GM18951 (cell line): Measurements from ENCODE around the gene NKAIN2.

Source experiments
- POLR2A ChIP-seq: IDR thresholded peaks from 4 replicates; pipeline ENCODE4 v1.6.1; 2011; ENCODE audit warnings: mild to moderate bottlenecking; ENCODE audit not compliant: insufficient read length, insufficient read depth; ENCODE audit errors: extremely low read depth
- in situ Hi-C: fragments of 300-500 bp; cut with MboI; formaldehyde crosslinking; loops from one replicate; pipeline ENCODE4 v1.12.0; 2022; ENCODE audit warnings: low sequenced_read_pairs, mixed read lengths, inconsistent platforms; ENCODE audit not compliant: unreplicated experiment

Gene NKAIN2

DNA sequence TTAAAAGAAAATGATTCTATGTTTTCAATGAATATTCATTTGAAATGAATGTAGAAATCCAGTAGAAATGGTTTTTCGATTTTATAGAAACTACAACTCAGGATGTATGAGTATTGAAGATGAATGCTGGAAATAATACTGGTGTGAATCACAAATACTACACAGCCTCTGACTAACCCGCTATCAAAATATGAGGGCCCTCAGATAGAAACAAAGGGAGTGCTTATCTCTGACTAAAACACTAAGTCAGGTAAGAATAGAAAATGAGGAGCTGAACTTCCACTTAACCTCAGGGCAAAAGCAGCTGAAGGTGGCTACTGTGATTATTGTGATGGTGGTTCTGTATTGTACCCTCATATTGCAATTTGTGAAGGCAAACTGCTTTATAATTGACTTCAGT, 937.7 kb downstream of the NKAIN2 start:
- no peak for TF ChIP-seq POLR2A
- in situ Hi-C loops = no loop called here

DNA sequence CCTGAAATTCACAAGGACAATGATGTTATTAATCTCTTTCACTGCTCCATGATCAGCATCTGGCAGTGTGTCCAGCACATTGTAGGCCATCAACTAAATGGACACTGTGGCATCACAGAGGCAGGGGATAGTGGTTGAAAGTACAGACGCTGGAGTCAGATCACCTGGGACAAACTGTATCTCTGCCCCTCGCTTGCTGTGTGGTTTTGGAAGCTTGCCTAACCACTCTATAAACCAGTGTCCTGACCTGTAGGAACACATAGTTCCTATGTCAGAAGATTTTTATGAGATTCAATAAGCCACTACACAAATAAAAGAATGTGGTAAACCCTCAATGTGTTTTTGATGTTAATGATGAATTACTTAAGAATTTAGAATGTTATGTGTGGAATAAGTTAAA, 939.3 kb downstream of the NKAIN2 start:
- in situ Hi-C loops = no loop called here
- TF ChIP-seq POLR2A = no peak

DNA sequence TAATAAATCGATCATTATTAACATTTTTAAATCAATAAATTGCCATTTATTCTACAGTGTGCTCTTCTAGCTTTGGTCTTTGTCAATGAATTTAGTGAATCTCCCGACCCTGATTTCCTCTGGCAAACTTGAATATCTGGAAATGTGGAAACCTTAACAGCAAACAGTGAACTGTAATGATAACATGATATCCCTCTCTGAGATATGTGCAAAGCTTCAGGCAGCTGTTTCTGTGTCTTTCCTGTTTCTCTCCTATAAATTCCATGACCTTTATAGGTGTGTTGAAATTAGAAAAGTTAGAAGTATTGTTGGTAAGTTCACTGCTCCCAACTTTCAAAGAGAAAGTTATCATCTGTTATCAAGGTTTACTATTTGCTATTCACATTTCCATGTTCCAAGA, 939.8 kb downstream of the NKAIN2 start:
- in situ Hi-C loops = no loop called here
- no peak for TF ChIP-seq POLR2A

DNA sequence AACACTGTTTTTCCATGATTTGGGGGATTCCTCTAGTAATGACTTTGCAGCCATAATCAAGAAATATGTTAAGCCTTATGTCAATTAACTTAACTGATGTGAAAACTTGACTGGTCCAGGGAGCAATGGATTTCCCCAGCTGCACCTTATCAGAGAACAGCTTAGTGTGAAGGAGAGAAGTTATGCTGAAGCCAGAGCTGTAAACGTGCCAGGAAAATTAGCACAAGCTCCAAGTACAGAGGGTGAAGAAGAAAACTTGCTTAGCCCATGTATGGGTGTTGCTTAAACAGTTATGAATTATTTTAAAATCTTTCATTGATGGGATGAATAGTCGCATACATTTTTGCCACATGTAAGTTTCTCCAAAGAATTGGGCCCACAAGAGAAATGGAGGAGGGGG, 943.7 kb downstream of the NKAIN2 start:
- TF ChIP-seq POLR2A = no peak
- in situ Hi-C loops = no loop called here

DNA sequence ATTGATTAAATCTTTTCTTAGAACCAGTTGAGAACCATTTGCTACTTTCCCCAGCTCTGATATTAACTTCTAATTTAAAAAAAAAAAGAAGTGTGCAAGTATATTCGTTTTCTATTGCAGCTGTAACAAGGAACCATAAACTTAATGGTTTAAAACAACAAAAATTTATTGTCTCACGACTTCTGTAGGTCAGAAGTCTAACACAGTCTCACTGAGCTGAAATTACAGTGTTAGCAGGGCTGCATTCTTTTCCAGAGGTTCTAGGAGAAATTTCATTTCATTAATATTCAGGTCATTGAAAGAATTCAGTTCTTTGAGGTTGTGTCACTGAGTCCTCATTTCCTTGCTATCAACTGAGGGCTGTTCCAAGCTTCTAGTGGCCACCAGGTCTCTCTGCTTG, 945.1 kb downstream of the NKAIN2 start:
- TF ChIP-seq POLR2A = no peak
- in situ Hi-C loops = no loop called here

DNA sequence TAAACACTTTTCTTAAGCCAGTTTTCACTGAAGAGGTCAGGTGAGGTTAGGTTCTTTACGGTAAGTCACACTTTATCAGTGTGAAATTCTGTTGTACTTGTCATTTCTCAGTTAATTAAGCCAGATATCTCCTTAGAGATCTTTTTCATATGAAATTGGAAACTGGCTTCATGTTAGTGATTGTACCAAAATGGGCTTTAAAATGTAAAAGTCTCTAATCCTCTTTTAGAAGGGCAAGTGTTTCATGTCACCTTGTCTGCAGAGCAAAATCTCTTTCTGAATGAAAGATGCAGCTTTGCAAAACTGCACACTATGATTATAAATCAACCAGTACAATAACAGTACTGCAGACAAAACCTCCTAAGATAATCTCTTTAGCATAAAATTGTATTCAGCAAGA, 949.3 kb downstream of the NKAIN2 start:
- in situ Hi-C loops = loop anchor here (25.0 kb wide), 1 partner anchor 941 kb away; the partner anchor contains the start of gene NKAIN2
- TF ChIP-seq POLR2A = no peak

DNA sequence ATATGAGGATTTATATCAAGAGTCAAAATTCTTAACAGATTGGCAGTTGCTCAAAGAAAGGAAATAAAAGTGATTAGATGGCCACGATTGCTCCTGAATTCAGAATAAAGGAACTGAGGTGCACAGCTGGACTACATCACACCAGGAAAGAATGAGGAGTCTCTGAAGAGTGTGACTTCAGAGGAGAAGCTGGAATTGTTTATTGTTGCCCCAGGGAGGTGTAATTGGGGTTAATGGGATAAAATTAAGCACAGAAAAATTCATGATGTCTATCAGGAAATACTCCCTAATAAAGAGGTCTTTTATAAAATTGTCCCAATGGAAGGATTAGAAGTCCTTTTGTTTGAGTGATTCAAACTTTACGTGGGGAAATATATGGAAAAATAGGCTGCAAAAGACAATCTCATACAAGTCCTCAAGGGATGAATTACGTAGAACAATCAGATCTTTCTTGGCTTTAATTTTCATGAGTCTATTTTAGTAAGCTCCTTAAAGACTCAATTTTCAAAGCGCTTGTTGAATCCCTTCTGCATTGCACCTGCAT, 950.0 kb downstream of the NKAIN2 start:
- no peak for TF ChIP-seq POLR2A
- in situ Hi-C loops = loop anchor here (25.0 kb wide), 1 partner anchor 941 kb away; the partner anchor contains the start of gene NKAIN2

DNA sequence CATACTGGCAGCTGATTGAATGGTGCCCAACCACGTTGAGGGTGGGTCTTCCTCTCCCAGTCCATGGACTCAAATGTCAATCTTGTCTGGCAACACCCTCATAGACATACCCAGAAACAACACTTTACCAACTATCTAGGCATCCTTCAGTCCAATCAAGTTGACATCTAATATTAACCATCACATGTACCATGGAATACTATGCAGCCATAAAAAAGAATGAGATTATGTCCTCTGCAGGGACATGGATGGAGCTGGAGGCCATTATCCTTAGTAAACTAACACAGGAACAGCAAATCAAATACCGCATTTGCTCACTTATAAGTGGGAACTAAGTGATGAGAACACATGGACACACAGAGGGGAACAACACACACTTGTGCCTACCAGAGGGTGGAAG, 951.7 kb downstream of the NKAIN2 start:
- in situ Hi-C loops = loop anchor here (25.0 kb wide), 1 partner anchor 943 kb away; the partner anchor contains the start of gene NKAIN2
- no peak for TF ChIP-seq POLR2A

DNA sequence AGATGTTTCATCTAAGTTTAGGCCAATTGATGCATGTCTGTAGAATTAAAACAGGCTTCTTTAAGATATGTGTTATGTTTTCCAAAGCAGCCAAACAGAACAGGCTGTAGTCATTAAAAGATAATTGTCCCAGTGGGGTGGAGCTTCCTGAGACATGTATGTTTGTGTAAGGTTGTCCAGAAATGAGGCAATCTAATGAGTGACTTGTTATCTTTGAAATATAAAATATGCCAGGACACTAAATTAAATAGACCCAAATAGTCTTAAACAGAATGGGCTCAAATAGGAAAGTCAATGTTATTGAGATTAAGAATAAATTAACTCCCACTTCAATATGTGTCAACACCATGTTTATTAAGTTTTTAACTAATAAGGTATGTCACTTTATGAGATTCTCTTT, 953.9 kb downstream of the NKAIN2 start:
- in situ Hi-C loops = loop anchor here (25.0 kb wide), 1 partner anchor 945 kb away; the partner anchor contains the start of gene NKAIN2
- TF ChIP-seq POLR2A = no peak

DNA sequence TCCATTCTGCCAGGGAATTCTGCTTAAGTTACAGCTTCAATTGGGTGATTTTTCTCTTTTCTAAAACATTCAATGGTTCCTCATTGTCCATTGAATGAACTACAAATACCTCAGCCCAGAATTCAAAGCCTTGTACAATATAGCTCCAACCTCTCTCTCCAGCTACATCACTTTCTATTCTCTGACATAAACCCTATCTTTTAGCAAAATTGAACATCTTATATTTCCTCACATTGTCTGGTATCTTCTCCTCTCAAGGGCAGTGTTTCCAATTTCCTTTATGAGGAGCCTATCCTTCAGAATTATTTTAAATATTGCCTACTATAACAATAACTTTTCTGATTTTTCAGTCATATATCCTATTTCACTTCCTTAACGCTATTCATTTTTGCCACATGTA, 955.0 kb downstream of the NKAIN2 start:
- TF ChIP-seq POLR2A = no peak
- in situ Hi-C loops = loop anchor here (25.0 kb wide), 1 partner anchor 946 kb away; the partner anchor contains the start of gene NKAIN2

DNA sequence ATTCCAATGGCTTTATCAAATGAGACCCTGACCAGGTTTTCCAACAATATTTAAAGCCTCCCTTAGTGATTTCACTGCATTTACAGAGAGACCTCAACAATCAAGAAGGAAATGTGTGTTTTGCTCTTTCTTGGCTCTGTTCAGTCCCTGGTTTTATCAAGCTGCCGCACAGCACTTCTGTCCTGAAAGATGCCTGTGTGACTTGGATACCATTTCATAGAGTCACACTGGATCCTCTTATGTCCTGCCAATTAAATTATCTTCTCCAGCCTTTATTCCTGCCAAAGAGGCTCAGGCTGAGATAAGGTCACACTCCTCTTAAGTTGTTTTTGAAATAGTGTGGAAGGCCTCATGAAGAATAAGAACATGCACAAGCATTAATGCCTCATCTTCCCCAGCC, 961.6 kb downstream of the NKAIN2 start:
- in situ Hi-C loops = loop anchor here (25.0 kb wide), 1 partner anchor 953 kb away; the partner anchor contains the start of gene NKAIN2
- TF ChIP-seq POLR2A = no peak

DNA sequence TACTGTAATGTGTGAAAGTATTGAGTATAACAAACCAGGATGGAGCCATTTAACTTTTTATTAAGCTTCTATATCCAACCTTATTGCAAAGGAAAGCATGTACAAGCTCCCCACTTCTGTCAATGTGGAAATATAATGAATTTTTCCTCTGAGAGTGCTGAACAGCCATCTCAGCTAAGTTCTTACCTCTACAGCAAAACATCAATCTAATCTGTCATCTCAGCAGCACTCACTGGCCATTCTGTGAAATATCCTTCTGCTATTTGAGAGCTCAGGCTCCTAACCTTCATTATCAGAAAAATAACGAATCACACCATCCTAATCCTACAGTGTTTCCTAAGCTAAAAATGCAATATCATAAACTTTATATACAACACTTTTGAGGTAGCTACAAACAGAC, 964.6 kb downstream of the NKAIN2 start:
- no peak for TF ChIP-seq POLR2A
- in situ Hi-C loops = loop anchor here (25.0 kb wide), 1 partner anchor 956 kb away; the partner anchor contains the start of gene NKAIN2

DNA sequence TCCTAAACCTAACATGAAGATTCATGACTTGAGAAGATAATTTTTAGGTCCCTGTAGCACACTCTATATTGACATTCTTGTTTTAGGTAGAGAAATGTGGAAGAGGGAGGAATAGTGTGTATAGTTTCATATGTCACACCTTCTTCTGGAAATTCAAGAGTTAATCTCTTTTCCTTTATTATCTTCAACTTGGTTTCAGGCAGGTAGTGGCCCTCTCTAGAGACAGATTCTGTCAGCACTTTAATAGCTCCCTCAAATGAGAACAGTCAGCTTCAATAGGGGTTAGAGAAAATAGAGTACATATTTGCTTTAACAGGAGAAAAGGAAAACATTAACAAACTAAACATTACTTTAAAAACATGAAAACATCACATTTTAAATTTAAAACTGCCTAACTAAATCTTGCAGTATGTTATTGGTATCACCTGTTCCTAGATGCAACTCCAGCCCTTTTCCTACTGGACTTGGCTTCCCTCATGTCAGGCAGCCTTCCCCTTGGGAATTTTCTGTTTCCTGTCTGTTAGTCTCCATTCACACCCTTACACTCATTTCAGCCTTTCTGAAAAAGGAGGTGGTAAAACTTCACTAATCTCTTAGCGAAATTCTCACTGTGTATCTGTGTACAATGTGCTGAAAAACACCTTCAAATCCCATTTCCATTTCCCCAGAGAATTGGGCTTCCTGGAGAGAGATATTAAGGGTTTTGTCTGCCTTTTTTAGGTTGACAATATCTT, 966.3 kb downstream of the NKAIN2 start:
- no peak for TF ChIP-seq POLR2A
- in situ Hi-C loops = loop anchor here (25.0 kb wide), 1 partner anchor 958 kb away; the partner anchor contains the start of gene NKAIN2

DNA sequence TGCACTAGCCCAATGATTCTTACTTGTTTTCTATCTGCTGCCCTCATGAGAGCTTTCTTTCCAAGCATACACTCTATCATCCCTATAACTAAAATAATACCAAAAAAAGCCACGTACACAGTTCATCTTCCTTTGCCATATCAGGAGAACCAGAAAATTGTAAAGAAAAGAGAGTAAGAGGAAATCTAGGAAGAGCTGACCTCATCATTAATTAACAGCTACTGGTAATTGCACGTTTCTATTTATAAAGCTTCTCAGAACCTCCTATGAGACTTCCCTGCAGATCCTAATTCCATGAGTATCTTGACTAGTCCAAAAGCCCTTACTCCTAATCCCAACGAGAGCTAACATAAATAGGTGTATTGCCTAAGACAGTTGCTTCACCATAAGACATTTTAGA, 967.1 kb downstream of the NKAIN2 start:
- no peak for TF ChIP-seq POLR2A
- in situ Hi-C loops = loop anchor here (25.0 kb wide), 1 partner anchor 958 kb away; the partner anchor contains the start of gene NKAIN2
